Loucy (cell line): ENCODE data around the gene TRUB2.

Source experiments
- EZH2phosphoT487 ChIP-seq: fragments of 200-600 bp; IDR thresholded peaks from 2 replicates; pipeline ENCODE4 v1.6.1; 2018; ENCODE audit warnings: antibody characterized with exemption, mild to moderate bottlenecking, moderate library complexity, borderline replicate concordance
- TF ChIP-seq, protein P1 (sequence below): fragments of 200-600 bp; sonication (generic); conservative IDR thresholded peaks from 2 replicates; pipeline ENCODE4 v1.5.1; 2014; ENCODE audit warnings: mild to moderate bottlenecking, antibody characterized with exemption, low read length

DNA sequence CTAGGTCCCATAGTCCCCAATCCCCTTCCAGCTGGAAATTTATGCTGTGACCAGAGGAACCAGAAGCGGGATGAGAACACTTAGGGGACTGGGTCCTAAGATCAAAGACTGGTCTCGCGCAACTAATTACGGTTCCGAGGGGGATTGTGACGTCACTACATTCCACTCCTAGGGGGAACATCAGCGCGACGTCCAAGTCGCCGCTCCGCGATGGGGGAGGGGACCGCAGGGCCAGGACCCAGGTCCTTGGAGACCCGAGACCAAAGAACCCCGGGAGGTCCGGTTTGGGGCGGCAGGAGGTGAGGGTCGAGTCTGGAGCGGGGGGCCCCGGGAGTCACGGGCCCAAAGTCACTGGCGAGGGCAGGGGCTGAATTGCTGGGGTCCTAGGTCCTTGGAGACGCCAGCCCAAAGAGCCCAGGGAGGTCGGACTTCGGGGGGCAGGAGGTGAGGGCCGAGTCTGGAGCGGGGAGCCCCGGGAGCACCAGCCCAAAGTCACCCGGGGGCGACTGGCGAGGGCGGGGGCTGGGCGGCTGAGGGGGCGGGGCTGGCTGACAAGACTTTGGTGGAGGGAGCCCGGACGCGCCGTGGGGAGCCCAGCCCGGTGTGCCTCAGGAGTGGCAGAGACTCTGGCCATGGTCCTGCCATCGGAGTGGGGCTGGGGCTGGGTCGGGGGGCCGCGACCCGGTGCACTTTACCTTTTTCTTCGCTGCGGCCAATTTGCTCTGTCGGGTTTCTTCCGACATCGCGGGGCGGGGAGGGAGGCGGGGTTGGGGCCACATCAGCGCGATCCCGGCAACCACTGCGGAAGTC lies 46.8 kb downstream of the TRUB2 start, which contains the start of gene GOLGA2:
- TF ChIP-seq, protein P1, sequence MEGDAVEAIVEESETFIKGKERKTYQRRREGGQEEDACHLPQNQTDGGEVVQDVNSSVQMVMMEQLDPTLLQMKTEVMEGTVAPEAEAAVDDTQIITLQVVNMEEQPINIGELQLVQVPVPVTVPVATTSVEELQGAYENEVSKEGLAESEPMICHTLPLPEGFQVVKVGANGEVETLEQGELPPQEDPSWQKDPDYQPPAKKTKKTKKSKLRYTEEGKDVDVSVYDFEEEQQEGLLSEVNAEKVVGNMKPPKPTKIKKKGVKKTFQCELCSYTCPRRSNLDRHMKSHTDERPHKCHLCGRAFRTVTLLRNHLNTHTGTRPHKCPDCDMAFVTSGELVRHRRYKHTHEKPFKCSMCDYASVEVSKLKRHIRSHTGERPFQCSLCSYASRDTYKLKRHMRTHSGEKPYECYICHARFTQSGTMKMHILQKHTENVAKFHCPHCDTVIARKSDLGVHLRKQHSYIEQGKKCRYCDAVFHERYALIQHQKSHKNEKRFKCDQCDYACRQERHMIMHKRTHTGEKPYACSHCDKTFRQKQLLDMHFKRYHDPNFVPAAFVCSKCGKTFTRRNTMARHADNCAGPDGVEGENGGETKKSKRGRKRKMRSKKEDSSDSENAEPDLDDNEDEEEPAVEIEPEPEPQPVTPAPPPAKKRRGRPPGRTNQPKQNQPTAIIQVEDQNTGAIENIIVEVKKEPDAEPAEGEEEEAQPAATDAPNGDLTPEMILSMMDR: no peak
- no peak for TF ChIP-seq EZH2phosphoT487
